GM18498 (cell line): Measurements from ENCODE around the gene ACSF3.

Experiments used
- ATAC-seq: cut with Tn5 transposase; IDR thresholded peaks from one replicate; pipeline ENCODE4 v1.9.1; 2021; ENCODE audit warnings: mild to moderate bottlenecking, moderate library complexity; ENCODE audit not compliant: unreplicated experiment

The ACSF3 gene

GRCh38 chr16:89198417-89199240 lies 105.0 kb downstream of the ACSF3 start:
- no peak for ATAC-seq

DNA sequence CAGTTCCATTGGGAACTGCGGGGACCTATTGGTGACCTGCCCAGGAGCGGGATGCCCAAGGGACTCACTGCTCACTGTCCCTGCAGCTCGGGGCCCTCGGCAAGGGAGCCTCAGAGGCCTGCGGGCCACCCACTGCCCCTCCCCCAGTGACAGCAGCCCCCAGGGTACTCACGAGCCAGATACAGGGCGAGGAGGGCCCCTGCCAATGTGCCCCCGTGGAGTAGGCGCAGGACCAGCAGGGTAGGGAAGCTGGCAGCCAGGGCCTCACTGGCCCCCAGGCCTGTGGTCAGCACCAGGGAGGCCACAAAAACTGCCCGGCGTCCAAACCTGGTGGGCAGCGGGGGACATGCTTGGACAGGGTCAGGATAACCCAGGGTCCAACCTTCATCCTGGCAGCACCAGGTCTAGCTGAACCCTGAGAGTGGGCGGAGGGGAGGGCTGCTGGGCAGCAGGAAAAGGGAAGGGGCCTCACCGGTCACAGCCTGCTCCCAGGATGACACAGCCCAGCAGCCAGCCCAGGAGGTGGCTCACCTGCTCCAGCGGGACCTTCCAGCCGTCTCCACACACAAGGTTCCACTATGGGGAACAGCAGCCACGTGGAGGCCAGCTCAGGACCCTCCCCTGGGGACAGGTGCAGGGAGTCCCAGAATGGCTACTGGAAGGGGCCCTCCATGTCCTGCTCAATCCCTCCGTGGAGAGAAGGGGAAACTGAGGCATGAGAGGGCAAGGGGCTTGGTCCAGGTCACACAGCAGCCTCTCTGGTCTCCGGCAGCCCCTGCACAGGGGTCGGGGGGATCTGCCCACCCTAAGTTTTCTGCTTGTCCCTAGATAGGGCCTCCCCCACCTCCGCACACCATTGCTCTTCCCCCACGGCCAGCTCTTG lies 105.8 kb downstream of the ACSF3 start:
- no peak for ATAC-seq

DNA sequence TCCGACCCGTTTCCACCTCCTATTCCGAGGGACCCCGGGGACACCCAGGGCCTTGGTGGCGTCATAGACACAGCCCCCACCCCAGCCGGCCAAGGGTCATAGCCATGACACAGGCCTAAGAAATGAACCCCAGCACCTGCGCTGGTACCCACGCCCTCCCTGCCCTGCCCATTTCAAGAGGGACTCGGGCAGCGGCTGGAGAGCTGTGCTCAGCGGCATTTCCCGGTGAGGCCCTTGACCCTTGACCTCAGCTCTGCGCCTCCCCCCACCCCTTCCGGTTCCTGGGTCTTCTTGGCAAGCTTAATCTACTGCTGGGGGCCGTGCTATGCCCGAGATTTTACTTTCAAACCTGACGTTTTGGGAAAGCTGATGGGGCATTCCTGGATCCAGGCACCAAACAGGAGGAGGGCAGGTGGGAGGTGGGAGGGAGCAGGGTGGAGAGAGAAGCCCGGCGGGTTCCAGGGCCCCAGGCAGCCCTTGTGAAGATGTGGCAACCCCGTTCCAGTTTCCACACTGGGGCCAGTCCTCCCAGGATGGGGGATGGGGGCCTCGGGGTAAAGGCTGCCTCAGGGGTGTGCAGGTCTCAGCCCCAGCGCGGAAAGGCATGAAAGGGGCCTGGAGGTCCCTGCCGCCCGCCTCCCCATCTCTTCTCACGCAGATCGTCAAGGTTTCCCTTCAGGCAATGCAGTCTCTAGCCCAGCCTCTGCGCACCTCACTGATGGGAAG lies 106.6 kb downstream of the ACSF3 start, which contains the start of gene SLC22A31:
Gene SLC22A31, minus strand, starts transcription at position 414 of the 726 bp plus-strand sequence. Its CDS starts 36 bp downstream, at position 378.
- no peak for ATAC-seq

- no peak for ATAC-seq
Measured at GRCh38 chr16:89200850-89201411, 107.3 kb downstream of the ACSF3 start.

DNA sequence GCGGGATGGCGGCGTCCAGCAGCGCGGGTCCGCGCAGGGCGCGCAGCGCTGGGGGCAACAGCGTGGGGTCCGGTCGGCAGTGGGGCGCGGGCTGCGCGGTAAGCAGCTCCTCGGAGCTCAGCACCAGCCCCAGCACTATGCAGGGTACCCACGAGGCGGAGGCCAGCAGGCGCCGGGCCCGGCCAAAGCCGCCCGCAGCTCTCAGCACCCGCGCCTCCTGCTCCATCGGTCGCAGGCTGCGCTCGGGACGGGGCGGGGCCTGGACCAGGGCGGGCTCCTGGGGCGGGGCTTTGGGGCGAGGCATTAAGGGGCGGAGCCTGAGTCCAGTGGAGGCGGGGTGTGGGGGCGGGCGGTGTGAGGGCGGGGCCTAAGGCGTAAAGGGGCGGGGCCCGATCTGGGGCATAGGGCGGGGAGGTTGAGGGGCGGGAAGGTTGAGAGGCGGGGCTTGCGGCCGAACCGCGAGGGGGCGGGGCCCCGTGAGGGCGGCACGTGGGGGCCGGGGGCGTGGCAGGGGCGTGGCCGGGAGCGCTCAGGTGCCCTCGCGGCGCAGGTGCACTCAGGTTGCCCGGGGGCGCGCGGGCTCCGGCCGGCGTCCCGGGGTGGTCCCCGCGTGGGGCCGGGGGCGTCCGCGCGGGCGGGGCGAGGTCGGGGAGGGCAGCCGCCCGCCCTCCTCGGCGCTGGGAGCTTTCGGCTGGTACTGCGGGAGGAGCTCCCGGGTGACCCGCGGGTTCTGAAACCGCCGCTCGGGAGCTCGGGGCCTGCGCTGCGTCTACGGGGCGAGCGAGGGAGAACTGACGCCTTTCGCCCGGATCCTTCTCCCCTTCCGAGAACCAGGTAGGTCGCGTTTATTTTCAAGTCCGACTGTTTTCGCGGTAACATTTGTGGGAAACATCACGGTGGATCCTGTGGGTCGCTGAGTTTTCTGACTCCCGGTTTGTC lies 108.1 kb downstream of the ACSF3 start:
- ATAC-seq = no peak

DNA sequence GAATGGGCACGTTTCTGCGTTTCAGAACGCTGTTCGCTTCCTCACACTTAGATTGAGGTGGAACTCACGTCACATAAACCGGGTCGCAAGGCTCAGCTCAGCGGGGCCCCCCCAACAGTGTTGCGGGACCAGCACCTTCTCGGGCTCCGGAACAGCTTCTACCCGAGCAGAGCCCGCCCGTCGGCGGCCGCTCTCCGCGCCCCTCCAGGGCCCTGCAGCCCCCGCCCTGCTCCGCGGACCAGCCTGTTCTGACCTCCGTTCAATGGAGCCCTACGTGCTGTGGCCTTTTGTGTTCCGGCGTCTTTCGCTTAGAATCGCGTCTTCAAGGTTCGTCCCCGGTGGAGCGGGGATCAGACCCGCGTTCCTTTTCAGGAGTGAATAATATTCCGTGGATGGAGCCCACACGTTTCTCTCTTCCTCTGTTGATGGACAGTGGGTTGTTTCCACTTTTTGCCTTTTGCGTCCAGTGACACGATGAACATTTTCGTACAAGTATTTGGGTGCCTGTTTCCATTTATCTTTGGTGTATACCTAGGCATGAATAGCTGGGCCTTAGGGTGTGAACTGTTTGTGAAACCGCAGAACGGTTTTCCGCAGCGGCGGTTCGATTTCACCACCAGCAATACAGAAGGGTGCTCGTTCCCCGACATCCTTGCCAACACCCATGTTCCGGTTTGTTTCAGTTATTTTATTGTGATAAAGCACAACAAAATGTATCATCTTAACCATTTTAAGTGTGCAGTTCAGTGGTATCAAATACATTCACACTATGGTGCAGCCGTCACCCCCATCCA lies 109.0 kb downstream of the ACSF3 start:
- no peak for ATAC-seq
